GM20000 (cell line): ENCODE measurements around the gene MDFIC2.
"Not testable (repeated sequence)": the region's sequence is repeated elsewhere in the genome, so short reads cannot be mapped to it uniquely, and the experiment has no call there.

Experiments used
- DNase-seq: peaks from one replicate; pipeline ENCODE4 v3.0.0; 2012; ENCODE audit warnings: low spot score
- TF ChIP-seq, protein P1 (sequence below): IDR thresholded peaks from 2 replicates; pipeline ENCODE4 v1.5.1; 2012; ENCODE audit warnings: mild to moderate bottlenecking, control low read depth; ENCODE audit errors: extremely low read depth, missing control alignments

Gene MDFIC2

DNA sequence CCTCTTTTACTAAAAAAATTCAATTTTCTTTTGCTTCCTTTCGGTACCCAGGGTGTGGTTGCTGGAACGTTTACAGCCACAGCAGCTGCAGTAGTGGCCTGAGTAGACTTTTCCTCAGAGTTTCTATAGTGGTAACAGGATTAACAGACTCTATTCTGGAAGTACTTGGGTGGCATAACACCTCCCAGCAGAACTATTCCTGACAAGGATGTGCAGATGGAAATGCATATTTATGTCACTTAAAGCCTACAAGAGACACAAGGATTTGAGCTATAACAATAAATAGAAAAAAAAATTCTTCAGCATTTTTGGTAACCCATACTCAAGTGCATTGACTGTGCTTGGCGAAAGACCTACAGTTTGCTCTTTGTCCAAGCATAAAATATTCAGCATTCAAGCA lies 94.0 kb downstream of the MDFIC2 start:
- no peak for DNase-seq
- TF ChIP-seq, protein P1, sequence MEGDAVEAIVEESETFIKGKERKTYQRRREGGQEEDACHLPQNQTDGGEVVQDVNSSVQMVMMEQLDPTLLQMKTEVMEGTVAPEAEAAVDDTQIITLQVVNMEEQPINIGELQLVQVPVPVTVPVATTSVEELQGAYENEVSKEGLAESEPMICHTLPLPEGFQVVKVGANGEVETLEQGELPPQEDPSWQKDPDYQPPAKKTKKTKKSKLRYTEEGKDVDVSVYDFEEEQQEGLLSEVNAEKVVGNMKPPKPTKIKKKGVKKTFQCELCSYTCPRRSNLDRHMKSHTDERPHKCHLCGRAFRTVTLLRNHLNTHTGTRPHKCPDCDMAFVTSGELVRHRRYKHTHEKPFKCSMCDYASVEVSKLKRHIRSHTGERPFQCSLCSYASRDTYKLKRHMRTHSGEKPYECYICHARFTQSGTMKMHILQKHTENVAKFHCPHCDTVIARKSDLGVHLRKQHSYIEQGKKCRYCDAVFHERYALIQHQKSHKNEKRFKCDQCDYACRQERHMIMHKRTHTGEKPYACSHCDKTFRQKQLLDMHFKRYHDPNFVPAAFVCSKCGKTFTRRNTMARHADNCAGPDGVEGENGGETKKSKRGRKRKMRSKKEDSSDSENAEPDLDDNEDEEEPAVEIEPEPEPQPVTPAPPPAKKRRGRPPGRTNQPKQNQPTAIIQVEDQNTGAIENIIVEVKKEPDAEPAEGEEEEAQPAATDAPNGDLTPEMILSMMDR, result no peak

DNA sequence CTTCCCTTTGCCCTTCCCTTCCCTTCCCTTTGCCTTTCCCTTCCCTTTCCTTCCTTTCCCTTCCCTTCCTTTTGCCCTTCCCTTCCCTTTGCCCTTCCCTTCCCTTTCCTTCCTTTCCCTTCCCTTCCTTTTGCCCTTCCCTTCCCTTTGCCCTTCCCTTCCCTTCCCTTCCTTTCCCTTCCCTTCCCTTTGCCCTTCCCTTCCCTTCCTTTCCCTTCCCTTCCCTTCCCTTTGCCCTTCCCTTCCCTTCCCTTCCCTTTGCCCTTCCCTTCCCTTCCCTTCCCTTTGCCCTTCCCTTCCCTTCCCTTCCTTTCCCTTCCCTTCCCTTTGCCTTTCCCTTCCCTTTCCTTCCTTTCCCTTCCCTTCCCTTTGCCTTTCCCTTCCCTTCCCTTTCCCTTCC lies 101.2 kb downstream of the MDFIC2 start:
- not testable (repeated sequence) for DNase-seq

DNA sequence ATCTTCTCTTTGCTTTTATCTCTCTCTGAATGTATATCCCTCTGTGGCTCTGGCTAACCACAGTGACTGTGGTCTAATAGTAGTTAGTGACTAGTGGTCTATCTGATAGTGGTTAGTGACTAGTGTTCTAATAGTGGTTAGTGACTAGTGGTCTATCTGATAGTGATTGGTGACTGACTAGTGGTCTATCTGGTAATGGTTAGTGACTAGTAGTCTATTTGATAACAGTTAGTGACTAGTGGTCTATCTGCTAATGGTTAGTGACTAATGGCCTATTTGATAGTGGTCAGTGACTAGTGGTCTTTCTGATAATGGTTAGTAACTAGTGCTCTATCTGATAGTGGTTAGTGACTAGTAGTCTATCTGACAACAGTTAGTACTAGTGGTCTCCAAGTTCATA lies 110.5 kb downstream of the MDFIC2 start:
- no peak for DNase-seq
- TF ChIP-seq, protein P1, result no peak

DNA sequence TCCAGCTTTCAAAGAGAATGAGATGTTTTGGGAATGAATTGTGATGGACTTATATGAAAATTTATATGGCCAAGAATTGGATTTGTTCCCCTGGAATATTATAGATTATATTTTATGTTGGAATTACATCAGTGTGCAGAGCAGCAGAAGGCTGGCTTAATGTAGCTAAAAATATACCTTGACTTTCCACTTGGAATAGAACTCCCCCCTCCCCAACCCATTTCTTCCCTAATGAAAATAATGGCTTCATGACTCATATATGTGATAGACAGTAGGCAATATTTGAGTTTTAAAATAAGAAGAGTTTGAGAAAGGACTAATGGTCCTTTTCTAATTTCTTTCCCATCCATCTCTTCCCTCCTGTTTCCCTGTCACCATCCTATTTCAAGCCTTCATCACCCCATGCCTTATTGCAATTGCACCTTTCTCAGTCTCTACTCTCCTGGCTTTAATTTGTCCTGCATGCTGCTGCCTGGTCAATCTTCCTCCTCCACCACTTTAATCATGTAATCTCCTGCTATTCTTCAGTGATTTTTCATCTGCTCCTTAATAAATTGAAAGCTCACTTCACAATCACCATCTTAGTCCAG lies 122.5 kb downstream of the MDFIC2 start:
- TF ChIP-seq, protein P1, result no peak
- DNase-seq, result no peak

DNA sequence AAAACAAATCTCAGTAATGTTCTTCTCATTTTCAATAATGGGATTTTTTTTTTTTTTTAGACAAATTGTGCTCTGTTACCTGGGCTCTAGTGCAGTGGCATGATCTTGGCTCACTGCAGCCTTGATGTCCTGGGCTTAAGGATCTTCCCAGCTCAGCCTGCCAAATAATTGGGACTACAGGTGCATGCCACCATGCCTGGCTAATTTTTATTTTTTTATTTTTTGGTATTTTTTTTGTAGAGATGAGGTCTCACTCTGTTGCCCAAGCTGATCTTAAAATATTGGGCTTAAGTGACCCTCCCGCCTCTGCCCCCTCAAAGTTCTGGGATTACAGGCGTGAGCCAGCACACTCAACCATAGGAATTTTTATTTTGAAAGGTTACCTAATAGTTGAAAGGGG lies 126.2 kb downstream of the MDFIC2 start:
- DNase-seq, result no peak
- TF ChIP-seq, protein P1, result no peak

DNA sequence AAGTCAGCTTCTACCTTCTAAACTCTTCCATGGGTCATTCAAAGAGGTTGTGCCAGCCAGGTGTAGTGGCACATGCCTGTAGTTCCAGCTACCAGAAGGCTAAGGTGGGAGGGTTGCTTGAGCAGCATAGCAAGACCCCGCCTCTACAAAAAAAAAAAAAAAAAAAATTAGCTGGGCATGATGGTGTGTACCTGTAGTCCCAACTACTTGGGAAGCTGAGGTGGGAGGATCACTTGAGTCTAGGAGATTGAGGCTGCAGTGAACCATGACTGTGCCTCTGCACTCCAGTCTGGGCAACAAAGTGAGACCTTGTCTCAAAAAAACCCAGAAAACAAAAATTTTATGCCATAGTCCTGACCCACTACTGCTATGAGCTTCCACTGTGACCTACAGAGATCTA lies 126.8 kb downstream of the MDFIC2 start:
- TF ChIP-seq, protein P1, result no peak
- DNase-seq, result no peak

DNA sequence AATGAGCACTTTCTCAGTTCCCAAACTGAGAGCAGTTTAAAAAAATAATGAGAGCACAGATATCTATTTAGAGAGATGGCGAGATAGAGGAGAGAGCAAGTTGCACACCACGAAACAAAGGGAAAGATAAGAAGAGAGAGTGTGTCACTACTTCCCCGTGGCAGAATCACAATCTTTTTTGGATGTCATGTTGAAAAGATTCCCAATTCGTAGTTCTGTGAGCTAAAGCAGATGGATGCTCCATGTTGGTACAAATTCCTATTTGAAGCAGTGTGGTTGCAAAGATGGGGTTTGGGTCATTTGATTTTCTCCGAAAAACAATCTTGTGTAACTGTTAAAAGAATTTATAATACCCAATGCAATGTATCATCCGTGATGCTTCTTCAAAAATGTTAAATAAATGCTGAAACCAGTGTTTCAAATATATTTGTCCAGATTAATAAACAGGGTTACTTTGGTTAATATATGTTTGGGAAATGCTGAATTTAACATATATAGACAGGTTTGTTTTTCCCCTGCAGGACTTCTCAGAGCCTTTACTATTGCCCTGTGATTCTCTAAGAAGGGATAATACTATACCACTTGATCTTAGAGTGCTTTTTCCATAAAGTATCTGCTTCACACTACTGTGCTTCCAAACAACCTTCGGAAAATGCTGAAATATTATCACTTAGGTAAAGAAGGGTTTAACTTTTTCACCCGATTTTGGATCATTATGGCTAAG lies 128.5 kb downstream of the MDFIC2 start:
- no peak for DNase-seq
- TF ChIP-seq, protein P1, result no peak

DNA sequence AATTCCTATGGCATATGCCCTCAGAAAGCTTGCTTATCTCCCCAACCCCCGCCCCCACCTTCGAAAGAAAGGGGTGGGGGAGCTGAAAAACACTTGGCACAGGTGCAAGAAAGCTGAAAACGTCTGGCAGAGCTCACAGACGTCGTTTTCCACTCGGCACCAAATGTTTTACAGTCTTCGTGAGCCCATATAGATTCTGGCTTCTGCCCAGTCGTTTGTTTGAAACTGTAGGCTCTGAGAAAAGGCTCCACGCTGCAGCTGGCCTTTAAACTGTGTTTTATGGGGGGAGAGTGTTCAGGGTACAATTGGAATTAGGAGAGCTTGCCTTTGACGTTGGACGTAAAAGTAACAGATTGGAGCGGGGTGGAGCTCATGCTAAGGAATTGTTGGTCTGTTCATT lies 130.3 kb downstream of the MDFIC2 start:
- DNase-seq, result no peak
- TF ChIP-seq, protein P1, result no peak
